HG03565 (cell line): ENCODE measurements around the gene GZMM.

ENCODE experiments used
- ATAC-seq: cut with Tn5 transposase; IDR thresholded peaks from one replicate; pipeline ENCODE4 v1.9.1; 2021; ENCODE audit warnings: mild to moderate bottlenecking, moderate library complexity; ENCODE audit not compliant: unreplicated experiment

The GZMM gene

GRCh38 chr19:594265-594870, 50.5 kb downstream of the GZMM start:
- ATAC-seq = no peak

- ATAC-seq = no peak
Observed at GRCh38 chr19:595326-596262, 51.7 kb downstream of the GZMM start.

- ATAC-seq = no peak
Observed at GRCh38 chr19:596263-596655, 52.4 kb downstream of the GZMM start.

GRCh38 chr19:597406-598315, 53.8 kb downstream of the GZMM start:
- ATAC-seq = no peak
